ENCODE results near the gene SLC25A22.
A peak's percentile ranks its signal among the peaks of the same experiment; 100 is the strongest.

SLC25A22 gene

DNA sequence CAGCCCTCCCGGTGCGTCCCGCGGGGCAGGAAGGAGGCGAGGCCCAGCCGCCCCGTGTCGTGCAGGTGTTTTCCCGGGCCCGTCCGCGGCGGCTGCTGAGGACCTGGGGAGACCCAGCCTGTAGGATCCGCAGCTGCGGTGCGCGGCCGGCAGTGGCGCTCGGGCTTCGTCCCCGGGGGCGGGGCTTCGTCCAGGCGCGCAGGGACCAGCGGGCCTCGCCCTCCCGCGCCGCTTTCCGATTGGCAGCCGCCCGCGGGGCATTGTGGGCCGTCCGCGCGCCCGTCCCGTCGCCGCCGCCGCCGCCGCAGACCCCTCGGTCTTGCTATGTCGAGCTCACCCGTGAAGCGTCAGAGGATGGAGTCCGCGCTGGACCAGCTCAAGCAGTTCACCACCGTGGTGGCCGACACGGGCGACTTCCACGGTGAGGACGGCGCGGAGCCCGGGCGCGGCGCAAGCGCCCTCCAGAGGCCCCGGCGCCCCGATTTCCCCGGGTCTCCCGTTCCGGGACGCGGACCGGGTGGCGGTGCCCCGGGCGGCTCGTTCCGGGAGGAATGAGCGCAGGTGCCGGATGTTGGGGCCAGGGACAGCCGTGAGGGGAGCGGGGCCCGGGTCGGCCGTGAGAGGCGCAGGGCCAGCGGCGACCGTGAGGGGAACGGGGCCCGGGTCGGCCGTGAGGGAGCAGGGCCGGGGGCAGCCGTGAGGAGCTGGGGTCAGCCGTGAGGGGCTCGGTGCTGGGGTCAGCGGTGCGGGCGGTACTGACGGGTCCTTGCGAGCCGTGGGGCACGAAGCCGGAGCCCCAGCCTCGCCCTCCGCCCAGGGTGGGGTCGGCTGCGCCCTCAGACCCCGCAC lies 50.7 kb downstream of the SLC25A22 start, which contains the start of gene TALDO1:
TSS of gene TALDO1 (plus strand) at position 307 of the 849 bp plus-strand sequence. CDS start at position 325, 18 bp downstream.
- peaks cover 50% of the 10 kb centered on the region for H3K79me2 ChIP-seq (ENCODE audit: insufficient read depth, low read depth)

DNA sequence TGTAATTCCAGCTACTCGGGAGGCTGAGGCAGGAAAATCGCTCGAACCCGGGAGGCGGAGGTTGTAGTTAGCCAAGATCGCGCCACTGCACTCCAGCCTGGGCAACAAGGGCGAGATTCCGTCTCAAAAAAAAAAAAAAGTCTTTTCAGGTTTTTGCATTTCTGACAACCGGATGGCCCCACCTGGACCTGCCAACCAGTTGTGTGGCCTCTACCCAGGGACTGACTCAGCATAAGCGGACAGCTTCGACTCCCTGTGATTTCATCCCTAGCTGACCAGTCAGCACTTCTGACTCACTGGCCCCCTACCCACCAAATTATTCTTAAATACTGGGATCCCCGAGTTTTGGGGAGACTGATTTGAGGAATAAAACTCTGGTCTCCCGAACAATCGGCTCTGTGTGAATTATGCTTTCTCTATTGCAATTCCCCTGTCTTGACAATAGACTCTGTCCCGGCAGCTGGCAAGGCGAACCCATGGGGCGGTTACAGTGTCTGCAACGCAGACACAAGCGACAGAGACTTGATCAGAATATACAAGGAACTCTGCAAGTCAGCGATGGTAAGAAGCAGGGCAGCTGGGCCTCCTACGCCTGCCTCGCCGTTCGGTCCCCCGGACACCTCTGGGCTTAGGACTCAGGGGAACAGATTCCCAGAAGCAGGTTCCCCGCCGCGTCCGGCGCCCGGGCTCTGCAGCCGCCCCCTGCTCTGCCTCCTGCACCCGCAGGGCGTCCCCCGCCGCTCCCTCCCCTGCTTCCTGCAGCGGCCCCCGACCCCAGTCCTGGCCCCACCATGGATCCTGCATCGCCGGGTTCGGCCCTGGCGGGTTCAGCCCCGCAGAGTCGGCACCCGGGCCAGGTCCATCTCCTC lies 51.6 kb downstream of the SLC25A22 start:
- H3K4me3 ChIP-seq (IDR thresholded peaks at IDR 0.05; ENCODE audit: insufficient read depth, low read depth, low read length) = no peak overlapping the region
- no peaks in the 10 kb centered on the region for H3K36me3 ChIP-seq (ENCODE audit: insufficient read depth)
- H3K4me2 ChIP-seq = peak overlapping the region; percentile 44
- TF ChIP-seq, protein P1, sequence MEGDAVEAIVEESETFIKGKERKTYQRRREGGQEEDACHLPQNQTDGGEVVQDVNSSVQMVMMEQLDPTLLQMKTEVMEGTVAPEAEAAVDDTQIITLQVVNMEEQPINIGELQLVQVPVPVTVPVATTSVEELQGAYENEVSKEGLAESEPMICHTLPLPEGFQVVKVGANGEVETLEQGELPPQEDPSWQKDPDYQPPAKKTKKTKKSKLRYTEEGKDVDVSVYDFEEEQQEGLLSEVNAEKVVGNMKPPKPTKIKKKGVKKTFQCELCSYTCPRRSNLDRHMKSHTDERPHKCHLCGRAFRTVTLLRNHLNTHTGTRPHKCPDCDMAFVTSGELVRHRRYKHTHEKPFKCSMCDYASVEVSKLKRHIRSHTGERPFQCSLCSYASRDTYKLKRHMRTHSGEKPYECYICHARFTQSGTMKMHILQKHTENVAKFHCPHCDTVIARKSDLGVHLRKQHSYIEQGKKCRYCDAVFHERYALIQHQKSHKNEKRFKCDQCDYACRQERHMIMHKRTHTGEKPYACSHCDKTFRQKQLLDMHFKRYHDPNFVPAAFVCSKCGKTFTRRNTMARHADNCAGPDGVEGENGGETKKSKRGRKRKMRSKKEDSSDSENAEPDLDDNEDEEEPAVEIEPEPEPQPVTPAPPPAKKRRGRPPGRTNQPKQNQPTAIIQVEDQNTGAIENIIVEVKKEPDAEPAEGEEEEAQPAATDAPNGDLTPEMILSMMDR (conservative IDR thresholded peaks at IDR 0.05; ENCODE audit: low read depth, low read length) = no peak
- H3K79me2 ChIP-seq (ENCODE audit: insufficient read depth, low read depth) = peaks cover 42% of the 10 kb centered on the region
- H2AFZ ChIP-seq (ENCODE audit: low read depth) = peak overlapping the region; percentile 58
- no peaks in the 10 kb centered on the region for H4K20me1 ChIP-seq (ENCODE audit: insufficient read depth)
- H3K4me1 ChIP-seq (ENCODE audit: low read depth, poor library complexity, severe bottlenecking) = peaks cover 24% of the 10 kb centered on the region
- peak overlapping the region; percentile 35; the same call in 1 of the 2 replicates for H3K9ac ChIP-seq
- H3K27ac ChIP-seq = peak overlapping the region; percentile 89
- no peaks in the 10 kb centered on the region for H3K27me3 ChIP-seq (ENCODE audit: insufficient read depth, low read depth)

More for the DNA sequence above, 50.7 kb downstream of the SLC25A22 start, which contains the start of gene TALDO1:
- Histone ChIP-seq H2AFZ (ENCODE audit: low read depth) (peak within 1 kb of the TSS; percentile 58), H3K4me3 (IDR thresholded peaks at IDR 0.05; ENCODE audit: insufficient read depth, low read depth, low read length) (no peak within 1 kb of the TSS), H3K9ac (peak within 1 kb of the TSS; percentile 75), H4K20me1 (ENCODE audit: insufficient read depth) (no peaks in the 10 kb centered on the region), H3K36me3 (ENCODE audit: insufficient read depth) (no peaks in the 10 kb centered on the region), H3K4me2 (peak within 1 kb of the TSS; percentile 96), H3K27me3 (ENCODE audit: insufficient read depth, low read depth) (no peaks in the 10 kb centered on the region), H3K27ac (peak within 1 kb of the TSS; percentile 89), H3K4me1 (ENCODE audit: low read depth, poor library complexity, severe bottlenecking) (peaks cover 24% of the 10 kb centered on the region)
- TF ChIP-seq, protein P1 (conservative IDR thresholded peaks at IDR 0.05; ENCODE audit: low read depth, low read length) = no peak

- Histone ChIP-seq H3K27ac (no peak overlapping the region), H2AFZ (ENCODE audit: low read depth) (no peak overlapping the region), H3K4me2 (peak overlapping the region; percentile 44; the same call in 1 of the 2 replicates), H3K4me1 (ENCODE audit: low read depth, poor library complexity, severe bottlenecking) (peaks cover 24% of the 10 kb centered on the region), H4K20me1 (ENCODE audit: insufficient read depth) (no peaks in the 10 kb centered on the region), H3K27me3 (ENCODE audit: insufficient read depth, low read depth) (no peaks in the 10 kb centered on the region), H3K4me3 (IDR thresholded peaks at IDR 0.05; ENCODE audit: insufficient read depth, low read depth, low read length) (no peak overlapping the region), H3K9ac (no peak overlapping the region), H3K79me2 (ENCODE audit: insufficient read depth, low read depth) (peaks cover 31% of the 10 kb centered on the region), H3K36me3 (ENCODE audit: insufficient read depth) (no peaks in the 10 kb centered on the region)
- TF ChIP-seq, protein P1 (conservative IDR thresholded peaks at IDR 0.05; ENCODE audit: low read depth, low read length) = no peak
These were observed 52.7 kb downstream of the SLC25A22 start for GRCh38 chr11:745428-745827.

DNA sequence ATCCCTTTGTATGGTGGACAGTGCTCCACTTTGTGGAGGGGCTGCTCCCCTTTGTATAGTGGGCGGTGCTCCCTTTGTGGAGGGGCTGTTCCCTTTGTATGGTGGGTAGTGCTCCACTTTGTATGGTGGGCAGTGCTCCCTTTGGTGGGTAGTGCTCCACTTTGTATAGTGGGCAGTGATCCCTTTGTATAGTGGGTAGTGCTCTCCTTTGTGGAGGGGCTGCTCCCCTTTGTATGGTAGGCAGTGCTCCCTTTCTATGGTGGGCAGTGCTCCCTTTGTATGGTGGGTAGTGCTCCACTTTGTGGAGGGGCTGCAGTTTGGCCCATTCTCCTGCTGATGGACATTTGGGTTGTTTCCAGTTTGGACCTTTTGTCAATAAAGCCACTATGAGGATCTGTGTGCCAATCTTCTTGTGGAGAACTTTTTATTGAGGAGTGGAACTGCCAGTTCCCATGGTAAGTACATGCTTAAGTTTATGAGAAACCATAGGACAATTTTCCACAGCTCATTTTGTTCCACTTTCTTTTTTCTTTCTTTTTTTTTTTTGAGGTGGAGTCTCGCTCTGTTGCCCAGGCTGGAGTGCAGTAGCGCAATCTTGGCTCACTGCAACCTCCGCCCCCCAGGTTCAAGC lies 55.4 kb downstream of the SLC25A22 start:
- Histone ChIP-seq H2AFZ (ENCODE audit: low read depth) (no peak overlapping the region), H3K4me2 (no peak overlapping the region), H3K27ac (no peak overlapping the region), H3K4me3 (IDR thresholded peaks at IDR 0.05; ENCODE audit: insufficient read depth, low read depth, low read length) (no peak overlapping the region), H3K4me1 (ENCODE audit: low read depth, poor library complexity, severe bottlenecking) (peaks cover 13% of the 10 kb centered on the region), H3K9ac (no peak overlapping the region), H3K79me2 (ENCODE audit: insufficient read depth, low read depth) (peaks cover 4% of the 10 kb centered on the region; the same call in 1 of the 2 replicates), H3K36me3 (ENCODE audit: insufficient read depth) (no peaks in the 10 kb centered on the region), H4K20me1 (ENCODE audit: insufficient read depth) (no peaks in the 10 kb centered on the region), H3K27me3 (ENCODE audit: insufficient read depth, low read depth) (peaks cover 13% of the 10 kb centered on the region; the same call in 1 of the 2 replicates)
- TF ChIP-seq, protein P1 (conservative IDR thresholded peaks at IDR 0.05; ENCODE audit: low read depth, low read length) = no peak
